ENCODE results near the gene CASZ1. TPM values are rescaled to one million over a fixed set of nuclear protein-coding genes. Genes with fewer than 3 reads are reported as not detected.
A peak's percentile ranks its signal among the peaks of the same experiment; 100 is the strongest.

Gene CASZ1
- total RNA-seq, 4 donors from 2014 or later = 21.9 to 60.2 (median 29.6) TPM

- peaks cover 0 to 4% (median 0%) of the 10 kb centered on the region in 4 donors for H3K27me3 ChIP-seq
- H3K27ac ChIP-seq (replicated peaks in 1 of 4) = no peak overlapping the region
- H3K4me1 ChIP-seq = peaks cover 29 to 51% (median 40%) of the 10 kb centered on the region in 4 donors
- H3K9me3 ChIP-seq = no peaks in the 10 kb centered on the region
- WGBS = 71% methylated on average over 10 of the region's 10 CpGs
- TF ChIP-seq POLR2AphosphoS5 (IDR thresholded peaks at IDR 0.05) (no peak), EP300 (IDR thresholded peaks at IDR 0.05) (no peak), POLR2A (IDR thresholded peaks at IDR 0.05; ENCODE audit: low read depth) (no peak)
- TF ChIP-seq, protein P1, sequence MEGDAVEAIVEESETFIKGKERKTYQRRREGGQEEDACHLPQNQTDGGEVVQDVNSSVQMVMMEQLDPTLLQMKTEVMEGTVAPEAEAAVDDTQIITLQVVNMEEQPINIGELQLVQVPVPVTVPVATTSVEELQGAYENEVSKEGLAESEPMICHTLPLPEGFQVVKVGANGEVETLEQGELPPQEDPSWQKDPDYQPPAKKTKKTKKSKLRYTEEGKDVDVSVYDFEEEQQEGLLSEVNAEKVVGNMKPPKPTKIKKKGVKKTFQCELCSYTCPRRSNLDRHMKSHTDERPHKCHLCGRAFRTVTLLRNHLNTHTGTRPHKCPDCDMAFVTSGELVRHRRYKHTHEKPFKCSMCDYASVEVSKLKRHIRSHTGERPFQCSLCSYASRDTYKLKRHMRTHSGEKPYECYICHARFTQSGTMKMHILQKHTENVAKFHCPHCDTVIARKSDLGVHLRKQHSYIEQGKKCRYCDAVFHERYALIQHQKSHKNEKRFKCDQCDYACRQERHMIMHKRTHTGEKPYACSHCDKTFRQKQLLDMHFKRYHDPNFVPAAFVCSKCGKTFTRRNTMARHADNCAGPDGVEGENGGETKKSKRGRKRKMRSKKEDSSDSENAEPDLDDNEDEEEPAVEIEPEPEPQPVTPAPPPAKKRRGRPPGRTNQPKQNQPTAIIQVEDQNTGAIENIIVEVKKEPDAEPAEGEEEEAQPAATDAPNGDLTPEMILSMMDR (IDR thresholded peaks at IDR 0.05) = no peak
- no peak overlapping the region for H3K4me3 ChIP-seq
- no peak for DNase-seq (ENCODE audit: extremely low spot score)
- intact Hi-C loops (cut with DNase I) = no loop called here
- no peaks in the 10 kb centered on the region for H3K36me3 ChIP-seq
Measured at GRCh38 chr1:10716840-10717239, 79.6 kb downstream of the CASZ1 start.

DNA sequence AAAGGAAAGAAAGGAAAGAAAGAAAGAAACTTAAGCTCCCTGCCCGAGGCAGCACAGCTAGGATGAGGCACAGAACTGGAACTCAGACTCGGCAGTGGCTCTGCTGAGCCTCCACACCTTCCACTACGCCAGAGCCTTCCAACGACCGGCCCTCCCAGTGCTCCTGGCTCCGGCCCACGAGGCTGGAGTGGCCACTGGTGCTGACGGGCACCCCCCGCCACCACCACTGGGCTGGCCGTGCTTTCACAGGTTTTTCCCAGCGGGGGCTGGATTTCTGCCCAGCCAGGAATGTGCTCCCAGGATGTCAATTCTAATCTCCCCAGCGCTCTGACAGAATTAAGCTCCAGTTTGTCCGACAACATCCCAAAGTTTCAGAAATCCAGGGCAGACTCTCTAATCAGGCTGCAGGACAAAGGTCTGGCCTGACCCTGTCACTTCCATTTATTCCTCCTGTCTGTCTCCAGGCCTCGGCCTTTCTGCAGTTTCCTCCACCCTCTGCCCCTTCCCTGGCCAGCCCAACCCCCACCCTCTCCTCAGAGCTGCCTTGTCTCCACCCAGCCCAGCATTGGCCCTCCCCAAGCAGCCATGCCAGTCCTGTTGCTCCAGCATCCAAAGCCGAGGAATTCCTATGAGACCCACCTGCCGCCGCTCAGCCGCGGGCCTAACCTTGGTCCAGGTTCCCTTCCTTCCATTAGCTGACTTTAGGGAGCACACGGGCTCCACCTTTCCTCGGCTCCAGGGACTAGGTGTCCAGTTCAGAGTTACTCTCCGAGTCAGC lies 81.9 kb downstream of the CASZ1 start:
- intact Hi-C loops (cut with DNase I) = no loop called here
- Histone ChIP-seq H3K27ac (replicated peaks in 1 of 4) (peak overlapping the region; percentile 43 to 70 (median 56)), H3K4me3 (peak overlapping the region in 1 of 4 donors; percentile 7), H3K36me3 (no peaks in the 10 kb centered on the region), H3K4me1 (peaks cover 29 to 51% (median 45%) of the 10 kb centered on the region in 4 donors), H3K9me3 (no peaks in the 10 kb centered on the region), H3K27me3 (peaks cover 0 to 4% (median 0%) of the 10 kb centered on the region in 4 donors)
- no peak for DNase-seq (ENCODE audit: extremely low spot score)
- peak in 1 of 2 donors; percentile 9 for TF ChIP-seq POLR2AphosphoS5 (IDR thresholded peaks at IDR 0.05)
- TF ChIP-seq, protein P1 (IDR thresholded peaks at IDR 0.05) = no peak
- WGBS = 59% methylated on average over 18 of the region's 22 CpGs

- no peaks in the 10 kb centered on the region for H3K9me3 ChIP-seq
Measured at GRCh38 chr1:10713614-10714013, 82.8 kb downstream of the CASZ1 start.

GRCh38 chr1:10712568-10713362 lies 83.7 kb downstream of the CASZ1 start:
- TF ChIP-seq POLR2AphosphoS5 (IDR thresholded peaks at IDR 0.05) = no peak
- TF ChIP-seq POLR2A (IDR thresholded peaks at IDR 0.05; ENCODE audit: low read depth) = no peak
- TF ChIP-seq, protein P1 (IDR thresholded peaks at IDR 0.05) = no peak
- no peak for TF ChIP-seq EP300 (IDR thresholded peaks at IDR 0.05)
- H3K27me3 ChIP-seq = peaks cover 0 to 4% (median 0%) of the 10 kb centered on the region in 4 donors
- H3K4me1 ChIP-seq = peaks cover 29 to 51% (median 45%) of the 10 kb centered on the region in 4 donors
- DNase-seq (ENCODE audit: extremely low spot score) = no peak
- H3K9me3 ChIP-seq = no peaks in the 10 kb centered on the region
- no peak overlapping the region for H3K27ac ChIP-seq (replicated peaks in 1 of 4)
- intact Hi-C loops (cut with DNase I) = no loop called here
- no peak overlapping the region for H3K4me3 ChIP-seq
- no peaks in the 10 kb centered on the region for H3K36me3 ChIP-seq
- WGBS = 71% methylated on average over 13 of the region's 25 CpGs

More at GRCh38 chr1:10713614-10714013, 82.8 kb downstream of the CASZ1 start:
- Histone ChIP-seq H3K27me3 (peaks cover 0 to 4% (median 0%) of the 10 kb centered on the region in 4 donors), H3K36me3 (no peaks in the 10 kb centered on the region), H3K4me3 (no peak overlapping the region), H3K27ac (replicated peaks in 1 of 4) (peak overlapping the region in 3 of 4 donors; percentile 43 to 70 (median 48)), H3K4me1 (peaks cover 33 to 59% (median 48%) of the 10 kb centered on the region in 4 donors)
- DNase-seq (ENCODE audit: extremely low spot score) = no peak
- TF ChIP-seq POLR2AphosphoS5 (IDR thresholded peaks at IDR 0.05) = no peak
- TF ChIP-seq EP300 (IDR thresholded peaks at IDR 0.05) = no peak
- TF ChIP-seq, protein P1 (IDR thresholded peaks at IDR 0.05) = no peak
- TF ChIP-seq POLR2A (IDR thresholded peaks at IDR 0.05; ENCODE audit: low read depth) = no peak
- 85% methylated on average over 4 of the region's 7 CpGs for WGBS
- intact Hi-C loops (cut with DNase I) = no loop called here
